Activated CD4-positive, CD25-positive, alpha-beta regulatory T cell treated with anti-CD3 and anti-CD28 coated beads, Interleukin-2, amount 50 U/mL, for 16 hours (primary cell): ENCODE data around the gene RBM38.

Experiments used
- DNase-seq: peaks from one replicate; pipeline ENCODE4 v3.0.0-alpha.2; 2020; ENCODE audit warnings: low read depth, low spot score

RBM38 gene

DNA sequence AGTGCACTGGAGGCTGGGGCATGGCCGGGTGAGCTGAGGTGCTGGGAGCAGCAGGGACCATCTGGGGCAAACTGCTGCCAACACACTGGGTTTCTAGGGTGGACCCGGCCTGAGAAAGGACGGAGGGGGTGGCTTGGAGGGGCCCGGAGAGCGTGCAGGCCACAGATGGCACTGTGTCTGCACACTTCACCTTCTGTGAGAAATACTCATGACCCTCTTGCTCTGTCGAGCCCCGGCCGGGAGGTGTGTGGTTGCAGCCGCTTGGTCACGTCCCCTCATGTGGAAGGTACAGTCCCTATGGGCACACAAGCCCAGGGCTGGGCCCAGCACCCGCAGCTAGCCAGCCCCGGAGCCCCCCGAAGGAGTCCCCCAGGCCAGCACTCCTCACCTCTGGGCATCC, 59.7 kb downstream of the RBM38 start:
- no peak for DNase-seq

- no peak for DNase-seq
Measured at GRCh38 chr20:57451431-57451794, 60.2 kb downstream of the RBM38 start.

GRCh38 chr20:57451795-57452661, 60.8 kb downstream of the RBM38 start:
- no peak for DNase-seq

- DNase-seq, result no peak
Measured at GRCh38 chr20:57455386-57455785, 64.2 kb downstream of the RBM38 start.

- no peak for DNase-seq
Measured at GRCh38 chr20:57456116-57456515, 64.9 kb downstream of the RBM38 start.

- DNase-seq, result no peak
Measured at GRCh38 chr20:57457243-57458095, 66.3 kb downstream of the RBM38 start.

- no peak for DNase-seq
Measured at GRCh38 chr20:57458400-57459160, 67.4 kb downstream of the RBM38 start.
